HG03442 (cell line): ENCODE measurements around the gene KLF7.

Experiments used
- ATAC-seq: cut with Tn5 transposase; IDR thresholded peaks from one replicate; pipeline ENCODE4 v1.9.1; 2021; ENCODE audit warnings: mild to moderate bottlenecking, moderate library complexity; ENCODE audit not compliant: unreplicated experiment

KLF7 gene

GRCh38 chr2:207129821-207130220 is 35.9 kb downstream of the KLF7 start:
- no peak for ATAC-seq

- no peak for ATAC-seq
Observed at GRCh38 chr2:207128867-207129266, 36.9 kb downstream of the KLF7 start.

GRCh38 chr2:207126724-207127308 is 38.9 kb downstream of the KLF7 start:
- ATAC-seq = no peak

- ATAC-seq = no peak
Observed at GRCh38 chr2:207123776-207124391, 41.9 kb downstream of the KLF7 start.

- ATAC-seq = no peak
Observed at GRCh38 chr2:207123335-207123744, 42.4 kb downstream of the KLF7 start.

GRCh38 chr2:207122651-207123334 is 43.0 kb downstream of the KLF7 start:
- no peak for ATAC-seq

- ATAC-seq = no peak
Observed at GRCh38 chr2:207121784-207122183, 44.0 kb downstream of the KLF7 start.

- no peak for ATAC-seq
Observed at GRCh38 chr2:207119048-207119447, 46.7 kb downstream of the KLF7 start.

- no peak for ATAC-seq
Observed at GRCh38 chr2:207117668-207118067, 48.1 kb downstream of the KLF7 start.

- ATAC-seq = no peak
Observed at GRCh38 chr2:207115715-207116364, 49.9 kb downstream of the KLF7 start.

- ATAC-seq = no peak
Observed at GRCh38 chr2:207113414-207113813, 52.3 kb downstream of the KLF7 start.

GRCh38 chr2:207112785-207113184 is 53.0 kb downstream of the KLF7 start:
- no peak for ATAC-seq

GRCh38 chr2:207112383-207112782 is 53.4 kb downstream of the KLF7 start:
- no peak for ATAC-seq

GRCh38 chr2:207111757-207112156 is 54.0 kb downstream of the KLF7 start:
- ATAC-seq = no peak

GRCh38 chr2:207110715-207111114 is 55.0 kb downstream of the KLF7 start:
- ATAC-seq = no peak

GRCh38 chr2:207110310-207110709 is 55.4 kb downstream of the KLF7 start:
- ATAC-seq = no peak

- no peak for ATAC-seq
Observed at GRCh38 chr2:207109768-207110167, 56.0 kb downstream of the KLF7 start.

- no peak for ATAC-seq
Observed at GRCh38 chr2:207108440-207108839, 57.3 kb downstream of the KLF7 start.

- ATAC-seq = no peak
Observed at GRCh38 chr2:207107551-207107950, 58.2 kb downstream of the KLF7 start.

GRCh38 chr2:207107131-207107530 is 58.6 kb downstream of the KLF7 start:
- ATAC-seq = no peak

GRCh38 chr2:207103132-207103531 is 62.6 kb downstream of the KLF7 start:
- no peak for ATAC-seq

GRCh38 chr2:207101984-207102383 is 63.8 kb downstream of the KLF7 start:
- ATAC-seq = no peak
